SK-N-SH treated with all-trans-retinoic acid at 6 μM for 48 hours (cell line): ENCODE measurements around the gene COBL.

Experiments used
- ATAC-seq: fragments of 200-7000 bp; cut with Tn5 transposase; 3 replicates; pipeline ENCODE4 v1.9.1; 2020; ENCODE audit warnings: mild to moderate bottlenecking, moderate library complexity
- ARNTL ChIP-seq: fragments of 450-650 bp; formaldehyde crosslinking; IDR thresholded peaks from 2 replicates; pipeline ENCODE4 v1.5.0; 2020; ENCODE audit warnings: low read depth, mild to moderate bottlenecking, moderate library complexity, borderline replicate concordance
- BACH2 ChIP-seq: fragments of 250-450 bp; sonication (Bioruptor Pico); IDR thresholded peaks from 2 replicates; pipeline ENCODE4 v1.9.0; 2021; ENCODE audit warnings: mild to moderate bottlenecking, borderline replicate concordance
- CSDC2 ChIP-seq: fragments of 250-450 bp; sonication (Bioruptor Pico); IDR thresholded peaks from 2 replicates; pipeline ENCODE4 v1.5.0; 2020; ENCODE audit warnings: mild to moderate bottlenecking, moderate library complexity
- CSRNP3 ChIP-seq: fragments of 250-450 bp; sonication (Bioruptor Pico); IDR thresholded peaks from 2 replicates; pipeline ENCODE4 v1.5.1; 2021; ENCODE audit warnings: mild to moderate bottlenecking, moderate library complexity
- ESRRG ChIP-seq: fragments of 250-450 bp; sonication (Bioruptor Pico); IDR thresholded peaks from 2 replicates; pipeline ENCODE4 v1.6.1; 2021; ENCODE audit warnings: mild to moderate bottlenecking
- GLIS3 ChIP-seq: fragments of 250-450 bp; sonication (Bioruptor Pico); IDR thresholded peaks from 2 replicates; pipeline ENCODE4 v1.5.0; 2020; ENCODE audit warnings: mild to moderate bottlenecking, moderate library complexity
- ISL1 ChIP-seq: fragments of 250-450 bp; sonication (Bioruptor Pico); IDR thresholded peaks from 2 replicates; pipeline ENCODE4 v2.1.2; 2022; ENCODE audit warnings: mild to moderate bottlenecking, moderate library complexity
- OSR1 ChIP-seq: fragments of 250-450 bp; sonication (Bioruptor Pico); IDR thresholded peaks from 2 replicates; pipeline ENCODE4 v1.8.0; 2022; ENCODE audit warnings: moderate library complexity, mild to moderate bottlenecking, inconsistent platforms
- PPARA ChIP-seq: fragments of 250-450 bp; sonication (Bioruptor Pico); IDR thresholded peaks from 2 replicates; pipeline ENCODE4 v1.5.0; 2020; ENCODE audit warnings: mild to moderate bottlenecking, borderline replicate concordance
- RARB ChIP-seq: fragments of 250-450 bp; sonication (Bioruptor Pico); IDR thresholded peaks from 2 replicates; pipeline ENCODE4 v1.8.0; 2021; ENCODE audit warnings: mild to moderate bottlenecking, moderate library complexity
- SNAI2 ChIP-seq: fragments of 250-450 bp; sonication (Bioruptor Pico); IDR thresholded peaks from 2 replicates; pipeline ENCODE4 v1.5.0; 2020; ENCODE audit warnings: mild to moderate bottlenecking, moderate library complexity
- TCF4 ChIP-seq: fragments of 250-450 bp; sonication (Bioruptor Pico); IDR thresholded peaks from 2 replicates; pipeline ENCODE4 v1.8.0; 2021; ENCODE audit warnings: mild to moderate bottlenecking, moderate library complexity, borderline replicate concordance
- TOX ChIP-seq: fragments of 250-450 bp; sonication (Bioruptor Pico); IDR thresholded peaks from 2 replicates; pipeline ENCODE4 v1.8.0; 2021; ENCODE audit warnings: mild to moderate bottlenecking, moderate library complexity, borderline replicate concordance
- ZC3H10 ChIP-seq: fragments of 250-450 bp; sonication (Bioruptor Pico); IDR thresholded peaks from 2 replicates; pipeline ENCODE4 v1.5.1; 2021; ENCODE audit warnings: mild to moderate bottlenecking, moderate library complexity
- ZFP3 ChIP-seq: fragments of 250-450 bp; sonication (Bioruptor Pico); IDR thresholded peaks from 2 replicates; pipeline ENCODE4 v1.5.0; 2020; ENCODE audit warnings: mild to moderate bottlenecking, moderate library complexity
- ZFP30 ChIP-seq: fragments of 450-650 bp; formaldehyde crosslinking; IDR thresholded peaks from 2 replicates; pipeline ENCODE4 v1.5.0; 2022; ENCODE audit warnings: mild to moderate bottlenecking, moderate library complexity
- ZNF565 ChIP-seq: fragments of 450-650 bp; formaldehyde crosslinking; conservative IDR thresholded peaks from 2 replicates; pipeline ENCODE4 v1.5.0; 2020; ENCODE audit warnings: low read depth, mild to moderate bottlenecking, moderate library complexity
- ZNF70 ChIP-seq: fragments of 450-650 bp; formaldehyde crosslinking; IDR thresholded peaks from 2 replicates; pipeline ENCODE4 v1.5.0; 2020; ENCODE audit warnings: mild to moderate bottlenecking, moderate library complexity
- ZNF8 ChIP-seq: fragments of 450-650 bp; formaldehyde crosslinking; IDR thresholded peaks from 2 replicates; pipeline ENCODE4 v1.5.0; 2020; ENCODE audit warnings: mild to moderate bottlenecking, moderate library complexity
- TF ChIP-seq, protein P1 (sequence below): fragments of 250-450 bp; sonication (Bioruptor Pico); IDR thresholded peaks from 2 replicates; pipeline ENCODE4 v1.5.1; 2020; ENCODE audit warnings: low read depth, mild to moderate bottlenecking, moderate library complexity
- TF ChIP-seq, protein P2 (sequence below): fragments of 250-450 bp; sonication (Bioruptor Pico); IDR thresholded peaks from 2 replicates; pipeline ENCODE4 v1.8.0; 2020; ENCODE audit warnings: mild to moderate bottlenecking, moderate library complexity, borderline replicate concordance
- TF ChIP-seq, protein P3 (sequence below): fragments of 250-450 bp; sonication (Bioruptor Pico); IDR thresholded peaks from 2 replicates; pipeline ENCODE4 v1.8.0; 2021; ENCODE audit warnings: low read depth, mild to moderate bottlenecking, moderate library complexity, borderline replicate concordance

COBL gene

DNA sequence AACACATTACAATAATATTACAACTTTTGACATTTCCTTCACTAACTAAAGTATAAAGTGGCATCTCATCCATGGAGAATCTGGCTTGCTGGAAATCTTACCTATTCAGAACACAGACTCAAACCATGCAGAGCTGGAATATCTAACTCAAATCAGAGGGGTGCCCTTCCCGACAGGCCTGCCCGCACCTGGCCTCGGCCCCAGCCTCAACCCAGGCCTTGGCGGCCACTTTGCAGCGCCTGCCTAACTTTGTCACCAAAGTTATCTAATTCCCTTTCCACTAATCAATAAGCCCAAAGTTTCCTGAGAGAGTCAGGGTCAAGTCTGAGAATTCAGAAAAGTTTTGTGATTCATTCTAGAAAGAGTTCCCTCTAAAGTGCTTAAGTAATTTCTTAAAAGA, 212.9 kb downstream of the COBL start:
- no peak for TF ChIP-seq TOX (CRISPR knock-in tag)
- TF ChIP-seq GLIS3 (CRISPR knock-in tag): no peak
- TF ChIP-seq ESRRG (CRISPR knock-in tag): no peak
- no peak for TF ChIP-seq ZFP30
- TF ChIP-seq, protein P1, sequence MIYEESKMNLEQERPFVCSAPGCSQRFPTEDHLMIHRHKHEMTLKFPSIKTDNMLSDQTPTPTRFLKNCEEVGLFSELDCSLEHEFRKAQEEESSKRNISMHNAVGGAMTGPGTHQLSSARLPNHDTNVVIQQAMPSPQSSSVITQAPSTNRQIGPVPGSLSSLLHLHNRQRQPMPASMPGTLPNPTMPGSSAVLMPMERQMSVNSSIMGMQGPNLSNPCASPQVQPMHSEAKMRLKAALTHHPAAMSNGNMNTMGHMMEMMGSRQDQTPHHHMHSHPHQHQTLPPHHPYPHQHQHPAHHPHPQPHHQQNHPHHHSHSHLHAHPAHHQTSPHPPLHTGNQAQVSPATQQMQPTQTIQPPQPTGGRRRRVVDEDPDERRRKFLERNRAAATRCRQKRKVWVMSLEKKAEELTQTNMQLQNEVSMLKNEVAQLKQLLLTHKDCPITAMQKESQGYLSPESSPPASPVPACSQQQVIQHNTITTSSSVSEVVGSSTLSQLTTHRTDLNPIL (CRISPR knock-in tag): no peak
- TF ChIP-seq RARB: no peak
- TF ChIP-seq ZNF565: no peak
- no peak for TF ChIP-seq SNAI2 (CRISPR knock-in tag)
- TF ChIP-seq, protein P2, sequence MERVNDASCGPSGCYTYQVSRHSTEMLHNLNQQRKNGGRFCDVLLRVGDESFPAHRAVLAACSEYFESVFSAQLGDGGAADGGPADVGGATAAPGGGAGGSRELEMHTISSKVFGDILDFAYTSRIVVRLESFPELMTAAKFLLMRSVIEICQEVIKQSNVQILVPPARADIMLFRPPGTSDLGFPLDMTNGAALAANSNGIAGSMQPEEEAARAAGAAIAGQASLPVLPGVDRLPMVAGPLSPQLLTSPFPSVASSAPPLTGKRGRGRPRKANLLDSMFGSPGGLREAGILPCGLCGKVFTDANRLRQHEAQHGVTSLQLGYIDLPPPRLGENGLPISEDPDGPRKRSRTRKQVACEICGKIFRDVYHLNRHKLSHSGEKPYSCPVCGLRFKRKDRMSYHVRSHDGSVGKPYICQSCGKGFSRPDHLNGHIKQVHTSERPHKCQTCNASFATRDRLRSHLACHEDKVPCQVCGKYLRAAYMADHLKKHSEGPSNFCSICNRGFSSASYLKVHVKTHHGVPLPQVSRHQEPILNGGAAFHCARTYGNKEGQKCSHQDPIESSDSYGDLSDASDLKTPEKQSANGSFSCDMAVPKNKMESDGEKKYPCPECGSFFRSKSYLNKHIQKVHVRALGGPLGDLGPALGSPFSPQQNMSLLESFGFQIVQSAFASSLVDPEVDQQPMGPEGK (CRISPR knock-in tag): no peak
- no peak for TF ChIP-seq TCF4 (CRISPR knock-in tag)
- TF ChIP-seq CSRNP3: no peak
- no peak for TF ChIP-seq ISL1 (CRISPR knock-in tag)
- TF ChIP-seq CSDC2 (CRISPR knock-in tag): no peak
- TF ChIP-seq BACH2: no peak
- TF ChIP-seq, protein P3, sequence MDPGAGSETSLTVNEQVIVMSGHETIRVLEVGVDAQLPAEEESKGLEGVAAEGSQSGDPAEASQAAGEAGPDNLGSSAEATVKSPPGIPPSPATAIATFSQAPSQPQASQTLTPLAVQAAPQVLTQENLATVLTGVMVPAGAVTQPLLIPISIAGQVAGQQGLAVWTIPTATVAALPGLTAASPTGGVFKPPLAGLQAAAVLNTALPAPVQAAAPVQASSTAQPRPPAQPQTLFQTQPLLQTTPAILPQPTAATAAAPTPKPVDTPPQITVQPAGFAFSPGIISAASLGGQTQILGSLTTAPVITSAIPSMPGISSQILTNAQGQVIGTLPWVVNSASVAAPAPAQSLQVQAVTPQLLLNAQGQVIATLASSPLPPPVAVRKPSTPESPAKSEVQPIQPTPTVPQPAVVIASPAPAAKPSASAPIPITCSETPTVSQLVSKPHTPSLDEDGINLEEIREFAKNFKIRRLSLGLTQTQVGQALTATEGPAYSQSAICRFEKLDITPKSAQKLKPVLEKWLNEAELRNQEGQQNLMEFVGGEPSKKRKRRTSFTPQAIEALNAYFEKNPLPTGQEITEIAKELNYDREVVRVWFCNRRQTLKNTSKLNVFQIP (CRISPR knock-in tag): no peak
- TF ChIP-seq ARNTL (CRISPR knock-in tag): no peak
- TF ChIP-seq ZNF8 (CRISPR knock-in tag): no peak
- TF ChIP-seq ZC3H10: no peak
- TF ChIP-seq ZNF70 (CRISPR knock-in tag): no peak
- ATAC-seq: no peak

GRCh38 chr7:51102828-51103227, 213.8 kb downstream of the COBL start:
- TF ChIP-seq, protein P2 (CRISPR knock-in tag): no peak
- TF ChIP-seq TOX (CRISPR knock-in tag) (no peak), ZC3H10 (no peak), ZFP30 (no peak), ISL1 (CRISPR knock-in tag) (no peak), ARNTL (CRISPR knock-in tag) (no peak), PPARA (CRISPR knock-in tag) (no peak), ZNF70 (CRISPR knock-in tag) (no peak), ZNF8 (CRISPR knock-in tag) (no peak), GLIS3 (CRISPR knock-in tag) (no peak), OSR1 (no peak), SNAI2 (CRISPR knock-in tag) (no peak), BACH2 (no peak), RARB (no peak), CSRNP3 (no peak), ZFP3 (CRISPR knock-in tag) (no peak)
- TF ChIP-seq, protein P1 (CRISPR knock-in tag): no peak
- TF ChIP-seq, protein P3 (CRISPR knock-in tag): no peak
- TF ChIP-seq, all 23 proteins: peak for 0
- ATAC-seq: no peak
